ENCODE data around the gene CSHL1. TPM values are rescaled to one million over a fixed set of nuclear protein-coding genes. Genes with fewer than 3 reads are reported as not detected.
"Not testable (repeated sequence)": the region's sequence is repeated elsewhere in the genome, so short reads cannot be mapped to it uniquely, and the experiment has no call there.

CSHL1 gene
- total RNA-seq, 2 donors from 2014 or later, result not detected

DNA sequence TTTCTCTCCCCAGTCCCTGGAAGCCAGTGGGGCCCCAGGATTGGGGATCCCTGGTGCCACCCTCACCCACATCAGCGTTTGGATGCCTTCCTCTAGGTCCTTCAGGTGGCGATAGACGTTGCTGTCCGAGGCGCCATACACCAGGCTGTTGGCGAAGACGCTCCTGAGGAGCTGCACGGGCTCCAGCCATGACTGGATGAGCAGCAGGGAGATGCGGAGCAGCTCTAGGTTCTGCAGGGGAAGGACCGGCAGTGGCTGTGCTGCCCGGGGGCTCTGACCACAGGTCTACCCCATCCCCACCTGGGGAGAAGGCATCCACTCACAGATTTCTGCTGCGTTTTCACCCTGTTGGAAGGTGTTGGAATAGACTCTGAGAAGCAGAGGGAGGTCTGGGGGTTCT is 30.4 kb downstream of the CSHL1 start:
- Histone ChIP-seq H3K36me3 (no peaks in the 10 kb centered on the region), H3K4me1 (no peaks in the 10 kb centered on the region), H3K9me3 (no peaks in the 10 kb centered on the region), H3K27me3 (no peaks in the 10 kb centered on the region), H3K9ac (ENCODE audit: low read depth in 2 of 2, low read length in 2 of 2) (no peak overlapping the region), H3K4me3 (no peak overlapping the region), H3K27ac (no peak overlapping the region)
- intact Hi-C loops (cut with DNase I), result no loop called here
- TF ChIP-seq, protein P1, sequence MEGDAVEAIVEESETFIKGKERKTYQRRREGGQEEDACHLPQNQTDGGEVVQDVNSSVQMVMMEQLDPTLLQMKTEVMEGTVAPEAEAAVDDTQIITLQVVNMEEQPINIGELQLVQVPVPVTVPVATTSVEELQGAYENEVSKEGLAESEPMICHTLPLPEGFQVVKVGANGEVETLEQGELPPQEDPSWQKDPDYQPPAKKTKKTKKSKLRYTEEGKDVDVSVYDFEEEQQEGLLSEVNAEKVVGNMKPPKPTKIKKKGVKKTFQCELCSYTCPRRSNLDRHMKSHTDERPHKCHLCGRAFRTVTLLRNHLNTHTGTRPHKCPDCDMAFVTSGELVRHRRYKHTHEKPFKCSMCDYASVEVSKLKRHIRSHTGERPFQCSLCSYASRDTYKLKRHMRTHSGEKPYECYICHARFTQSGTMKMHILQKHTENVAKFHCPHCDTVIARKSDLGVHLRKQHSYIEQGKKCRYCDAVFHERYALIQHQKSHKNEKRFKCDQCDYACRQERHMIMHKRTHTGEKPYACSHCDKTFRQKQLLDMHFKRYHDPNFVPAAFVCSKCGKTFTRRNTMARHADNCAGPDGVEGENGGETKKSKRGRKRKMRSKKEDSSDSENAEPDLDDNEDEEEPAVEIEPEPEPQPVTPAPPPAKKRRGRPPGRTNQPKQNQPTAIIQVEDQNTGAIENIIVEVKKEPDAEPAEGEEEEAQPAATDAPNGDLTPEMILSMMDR (IDR thresholded peaks at IDR 0.05), result no peak
- DNase-seq, result no peak

DNA sequence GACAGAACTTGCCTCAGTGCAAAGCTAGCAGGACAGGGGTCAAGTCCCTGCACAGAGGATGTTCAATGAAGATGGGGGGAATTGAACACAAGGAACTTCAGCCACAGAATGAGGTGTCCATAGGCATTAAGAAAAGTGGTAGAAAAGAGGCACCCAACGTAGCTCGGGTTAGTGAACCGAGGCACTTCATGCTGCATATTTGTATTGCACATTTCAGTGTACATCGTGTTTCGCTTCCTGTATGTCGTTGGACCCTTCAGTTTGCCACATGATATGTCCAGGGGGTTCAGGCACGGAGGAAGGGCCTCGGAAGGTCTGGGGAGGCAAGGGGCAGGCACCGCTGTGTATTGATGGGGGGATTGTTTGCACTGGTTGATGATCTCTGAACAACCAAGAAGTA is 32.6 kb downstream of the CSHL1 start:
- H3K27me3 ChIP-seq; H3K27ac ChIP-seq; H3K4me1 ChIP-seq; intact Hi-C loops (cut with DNase I); H3K9me3 ChIP-seq; H3K4me3 ChIP-seq; H3K36me3 ChIP-seq; H3K9ac ChIP-seq (ENCODE audit: low read depth in 2 of 2, low read length in 2 of 2); DNase-seq: not testable (repeated sequence)

DNA sequence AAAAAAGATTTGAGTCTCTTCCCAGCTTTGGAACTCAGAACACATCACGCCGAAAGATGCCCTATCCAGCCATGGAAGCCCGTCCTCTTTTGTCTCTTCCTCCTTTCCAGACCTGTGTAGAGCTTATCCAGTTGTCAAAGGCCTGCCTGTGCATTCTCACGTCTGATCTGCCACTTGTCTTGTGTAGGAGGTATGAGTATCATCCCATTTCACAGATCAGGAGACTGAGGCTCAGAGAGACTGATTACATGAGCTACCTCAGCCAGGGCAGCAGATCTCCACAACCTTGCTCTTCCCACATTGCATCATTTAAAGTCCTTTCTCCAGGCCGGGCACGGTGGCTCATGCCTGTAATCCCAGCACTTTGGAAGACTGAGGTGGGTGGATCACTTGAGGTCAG is 36.4 kb downstream of the CSHL1 start:
- H3K9ac ChIP-seq (ENCODE audit: low read depth in 2 of 2, low read length in 2 of 2); H3K4me1 ChIP-seq; H3K36me3 ChIP-seq; DNase-seq; H3K27ac ChIP-seq; H3K4me3 ChIP-seq; intact Hi-C loops (cut with DNase I); H3K9me3 ChIP-seq; H3K27me3 ChIP-seq: not testable (repeated sequence)

DNA sequence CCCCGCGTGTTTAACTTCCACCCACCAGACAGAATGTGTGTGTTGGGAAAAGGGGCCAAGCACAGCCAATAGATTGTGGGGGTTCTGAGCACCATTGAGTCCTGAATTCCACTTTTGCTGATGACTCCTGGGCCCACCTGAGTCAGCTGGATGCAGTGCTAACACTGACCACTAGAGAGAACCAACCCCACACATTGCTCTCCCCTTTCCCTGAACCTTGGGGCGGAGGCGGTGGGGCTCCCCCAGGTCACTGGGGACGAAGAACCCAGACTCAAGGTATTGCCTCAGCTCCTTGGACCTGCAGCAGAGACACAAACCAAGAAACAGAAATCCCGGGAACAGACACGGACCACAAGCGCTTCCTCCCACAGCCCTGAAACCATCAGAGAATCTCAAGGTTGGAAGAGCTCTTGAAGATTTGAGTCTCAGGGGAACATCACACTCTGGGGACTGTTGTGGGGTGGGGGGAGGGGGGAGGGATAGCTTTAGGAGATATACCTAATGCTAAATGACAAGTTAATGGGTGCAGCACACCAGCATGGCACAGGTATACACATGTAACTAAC is 36.9 kb downstream of the CSHL1 start:
- H3K9me3 ChIP-seq; DNase-seq; H3K36me3 ChIP-seq; H3K4me3 ChIP-seq; H3K4me1 ChIP-seq; intact Hi-C loops (cut with DNase I); H3K27me3 ChIP-seq; H3K9ac ChIP-seq (ENCODE audit: low read depth in 2 of 2, low read length in 2 of 2); H3K27ac ChIP-seq: not testable (repeated sequence)

DNA sequence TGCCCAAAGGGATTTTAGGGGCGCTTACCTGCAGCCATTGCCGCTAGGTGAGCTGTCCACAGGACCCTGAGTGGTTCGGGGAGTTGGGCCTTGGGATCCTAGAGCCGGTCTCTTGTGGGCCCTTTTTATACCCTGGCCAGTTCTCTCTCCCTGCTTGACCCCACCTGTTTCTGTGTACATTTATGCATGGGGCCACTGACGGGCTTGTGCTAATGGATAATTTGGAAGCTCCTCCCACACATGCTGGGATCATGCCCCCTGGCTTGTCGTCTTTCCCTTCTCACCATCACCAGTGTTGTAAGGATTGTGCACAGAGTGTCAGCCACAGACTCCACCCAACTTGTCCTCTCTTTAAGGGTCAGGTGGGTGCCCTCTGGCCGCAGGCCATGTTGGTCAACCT is 37.5 kb downstream of the CSHL1 start, which contains the start of gene CSH2:
Gene CSH2 (minus strand): TSS at position 101 of the 400 bp plus-strand sequence. CDS start 63 bp downstream, at position 38.
- H3K27me3 ChIP-seq; H3K27ac ChIP-seq; H3K36me3 ChIP-seq; DNase-seq; H3K4me3 ChIP-seq; H3K4me1 ChIP-seq; H3K9me3 ChIP-seq; intact Hi-C loops (cut with DNase I); H3K9ac ChIP-seq (ENCODE audit: low read depth in 2 of 2, low read length in 2 of 2): not testable (repeated sequence)

DNA sequence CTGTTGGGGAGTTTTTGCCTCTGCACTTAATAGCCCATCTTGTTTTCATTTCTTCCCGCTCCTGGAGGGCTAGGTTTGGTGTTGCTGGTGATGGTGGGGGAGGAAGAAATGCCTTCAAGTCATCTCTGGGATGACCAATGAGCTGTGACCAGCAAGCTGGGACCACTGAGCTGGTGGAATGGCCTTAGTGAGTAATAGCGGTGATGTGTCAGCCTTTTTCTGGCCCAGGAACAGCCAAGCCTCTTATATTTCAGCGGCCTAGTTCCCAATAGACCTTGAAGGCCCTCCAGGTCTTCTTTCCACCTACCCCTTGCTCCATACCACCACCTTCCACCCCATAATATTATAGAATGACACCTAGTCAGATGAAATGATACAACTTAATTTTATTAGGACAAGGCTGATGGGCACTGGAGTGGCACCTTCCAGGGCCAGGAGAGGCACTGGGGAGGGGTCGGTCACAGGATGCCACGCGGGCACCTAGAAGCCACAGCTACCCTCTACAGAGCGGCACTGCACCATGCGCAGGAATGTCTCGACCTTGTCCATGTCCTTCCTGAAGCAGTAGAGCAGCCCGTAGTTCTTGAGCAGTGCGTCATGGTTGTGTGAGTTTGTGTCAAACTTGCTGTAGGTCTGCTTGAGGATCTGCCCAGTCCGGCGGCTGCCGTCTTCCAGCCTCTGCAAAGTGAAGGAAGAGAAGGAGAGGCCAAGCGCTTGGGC is 39.3 kb downstream of the CSHL1 start:
- intact Hi-C loops (cut with DNase I); H3K9me3 ChIP-seq; H3K27ac ChIP-seq; H3K36me3 ChIP-seq; H3K9ac ChIP-seq (ENCODE audit: low read depth in 2 of 2, low read length in 2 of 2); DNase-seq; H3K4me3 ChIP-seq; H3K4me1 ChIP-seq; H3K27me3 ChIP-seq: not testable (repeated sequence)

DNA sequence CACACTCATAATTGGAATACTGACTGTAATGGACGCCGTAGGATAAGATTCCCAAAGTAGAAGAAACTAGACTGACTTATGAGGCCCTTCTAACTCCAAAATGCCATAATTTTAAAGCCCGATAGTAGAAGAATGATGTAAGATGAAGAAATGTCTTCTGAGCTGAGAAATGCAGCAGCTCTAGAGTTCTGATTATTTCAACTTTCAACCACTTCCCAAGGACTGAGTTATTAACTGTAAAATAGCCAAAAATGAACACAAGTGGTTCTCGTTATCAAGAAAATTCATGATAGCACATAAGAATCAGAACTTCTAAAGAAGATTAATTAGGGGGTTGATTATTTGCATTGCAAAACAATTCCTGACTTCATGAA is 40.8 kb downstream of the CSHL1 start:
- H3K9me3 ChIP-seq; DNase-seq; intact Hi-C loops (cut with DNase I); H3K4me1 ChIP-seq; H3K27me3 ChIP-seq; H3K27ac ChIP-seq; H3K9ac ChIP-seq (ENCODE audit: low read depth in 2 of 2, low read length in 2 of 2); H3K4me3 ChIP-seq; H3K36me3 ChIP-seq: not testable (repeated sequence)

GRCh38 chr17:63869491-63870291 is 41.4 kb downstream of the CSHL1 start:
- H3K27me3 ChIP-seq; H3K9ac ChIP-seq (ENCODE audit: low read depth in 2 of 2, low read length in 2 of 2); H3K36me3 ChIP-seq; H3K4me3 ChIP-seq; H3K27ac ChIP-seq; H3K4me1 ChIP-seq; H3K9me3 ChIP-seq; DNase-seq; intact Hi-C loops (cut with DNase I): not testable (repeated sequence)

GRCh38 chr17:63866625-63867024 is 44.4 kb downstream of the CSHL1 start:
- H3K27me3 ChIP-seq; intact Hi-C loops (cut with DNase I): not testable (repeated sequence)

More at GRCh38 chr17:63866625-63867024, 44.4 kb downstream of the CSHL1 start:
- not testable (repeated sequence) for H3K9ac ChIP-seq (ENCODE audit: low read depth in 2 of 2, low read length in 2 of 2); H3K4me1 ChIP-seq; H3K27ac ChIP-seq; DNase-seq; H3K9me3 ChIP-seq; H3K36me3 ChIP-seq; H3K4me3 ChIP-seq

Other genes with a start within 250 kb of the CSHL1 start
- gene LIMD2, start 211.1 kb downstream of the CSHL1 start, total RNA-seq, result 1 to 10 TPM; 3.6 to 5.6 TPM
- gene STRADA, start 169.5 kb downstream of the CSHL1 start, total RNA-seq, result 10 to 100 TPM; 15.6 to 19.9 TPM
- gene CCDC47, start 137.7 kb downstream of the CSHL1 start, total RNA-seq, result 100 to 1,000 TPM; 128 to 145 TPM
- gene DDX42, start 137.1 kb downstream of the CSHL1 start, total RNA-seq, result 10 to 100 TPM; 71.1 to 74.5 TPM
- 100 to 1,000 TPM in 1 of 2 donors, 10 to 100 TPM in 1; 86.1 to 138 TPM for gene PSMC5, start 83.8 kb downstream of the CSHL1 start, total RNA-seq
- 10 to 100 TPM; 25.4 to 44.6 TPM for gene FTSJ3, start 83.6 kb downstream of the CSHL1 start, total RNA-seq
- gene SMARCD2, start 68.6 kb downstream of the CSHL1 start, total RNA-seq, result 100 to 1,000 TPM in 1 of 2 donors, 10 to 100 TPM in 1; 77.2 to 124 TPM
- gene CSH2, start 37.6 kb downstream of the CSHL1 start, total RNA-seq, result not detected
- not detected for gene GH2, start 29.3 kb downstream of the CSHL1 start, total RNA-seq
- not detected for gene CSH1, start 14.7 kb downstream of the CSHL1 start, total RNA-seq
- not detected for gene GH1, start 7.6 kb upstream of the CSHL1 start, total RNA-seq
- 1 to 10 TPM; 1.5 to 1.7 TPM for gene CD79B, start 21.1 kb upstream of the CSHL1 start, total RNA-seq
- under 1 TPM; 0.07 to 0.27 TPM for gene SCN4A, start 61.7 kb upstream of the CSHL1 start, total RNA-seq
- gene PRR29, start 87.1 kb upstream of the CSHL1 start, total RNA-seq, result under 1 TPM in 1 of 2 donors, not detected in 1; 0.16 TPM
- 1 to 10 TPM; 9.2 to 9.5 TPM for gene ICAM2, start 109.4 kb upstream of the CSHL1 start, total RNA-seq
- 10 to 100 TPM; 19.2 to 19.6 TPM for gene ERN1, start 218.9 kb upstream of the CSHL1 start, total RNA-seq

Measured in colonic mucosa (tissue), 4 donors.